IMR-90 (cell line): Measurements from ENCODE around the gene DYNC1LI2. TPM values are rescaled to one million over a fixed set of nuclear protein-coding genes. Genes with fewer than 3 reads are reported as not detected.

ENCODE experiments used
- ATAC-seq: fragments of 200-7000 bp; cut with Tn5 transposase; 2 replicates; pipeline ENCODE4 v1.9.1; 2020; ENCODE audit warnings: low read depth, mild to moderate bottlenecking, moderate library complexity
- BruUV-seq: library from RNA; stranded (reverse); fragments of 400-500 nt; replicated peaks from 2 replicates; lab custom pipeline; 2021; lab: Mats Ljungman, UMichigan
- CTCF ChIA-PET: fragments of 300-600 bp; formaldehyde crosslinking; extraction: SDS; loops from one replicate; lab custom pipeline; 2021; ENCODE audit warnings: antibody characterized with exemption; lab: Yijun Ruan, JAX
- POLR2A ChIA-PET: fragments of 300-600 bp; sonication (Branson Sonifier 250); formaldehyde crosslinking; loops from one replicate; lab custom pipeline; 2022; ENCODE audit warnings: antibody characterized with exemption; ENCODE audit not compliant: unreplicated experiment; lab: Charles Lee
- DNase-seq: peaks from one replicate; pipeline ENCODE4 v3.0.0; 2013
- H2AFZ ChIP-seq: replicated peaks from 2 replicates; pipeline ENCODE3; 2013; ENCODE audit warnings: low read length, mild to moderate bottlenecking; ENCODE audit not compliant: poor library complexity
- H2AK5ac ChIP-seq: 2 replicates; pipeline ENCODE4 v1.6.1; 2013; ENCODE audit warnings: low read depth, low read length, inconsistent platforms
- H2AK9ac ChIP-seq: replicated peaks from 2 replicates; pipeline ENCODE3; 2013; ENCODE audit warnings: mild to moderate bottlenecking, low read depth, low read length, moderate library complexity; ENCODE audit not compliant: poor library complexity
- H2BK120ac ChIP-seq: 2 replicates; pipeline ENCODE4 v1.6.1; 2013; ENCODE audit warnings: low read depth, low read length, inconsistent platforms
- H2BK15ac ChIP-seq: 3 replicates; pipeline ENCODE4 v1.6.1; 2013; ENCODE audit warnings: low read depth, low read length, inconsistent platforms
- H2BK20ac ChIP-seq: 2 replicates; pipeline ENCODE4 v1.6.1; 2013; ENCODE audit warnings: low read depth, mild to moderate bottlenecking, inconsistent platforms, low read length, moderate library complexity
- H2BK5ac ChIP-seq: 2 replicates; pipeline ENCODE4 v1.6.1; 2013; ENCODE audit warnings: mild to moderate bottlenecking, low read depth, low read length, inconsistent platforms; ENCODE audit not compliant: poor library complexity, severe bottlenecking
- H3K14ac ChIP-seq: replicated peaks from 2 replicates; pipeline ENCODE4 v1.6.1; 2013; ENCODE audit warnings: low read depth, low read length, inconsistent platforms
- H3K18ac ChIP-seq: 2 replicates; pipeline ENCODE4 v1.6.1; 2013; ENCODE audit warnings: low read depth, low read length, control low read depth
- H3K23ac ChIP-seq: 2 replicates; pipeline ENCODE4 v1.6.1; 2013; ENCODE audit warnings: low read depth, low read length, inconsistent platforms
- H3K27ac ChIP-seq: 2 replicates; pipeline ENCODE4 v1.5.1; 2013; ENCODE audit warnings: mild to moderate bottlenecking, control low read depth, low read length; ENCODE audit not compliant: insufficient read depth
- H3K27me3 ChIP-seq: 2 replicates; pipeline ENCODE4 v1.6.1; 2013; ENCODE audit warnings: low read length; ENCODE audit not compliant: control insufficient read depth, insufficient read depth
- H3K36me3 ChIP-seq: 2 replicates; pipeline ENCODE4 v1.6.1; 2013; ENCODE audit warnings: low read length, mixed read lengths; ENCODE audit not compliant: control insufficient read depth, insufficient read depth
- H3K4ac ChIP-seq: 2 replicates; pipeline ENCODE4 v1.6.1; 2013; ENCODE audit warnings: low read depth, low read length, inconsistent platforms
- H3K4me1 ChIP-seq: 2 replicates; pipeline ENCODE4 v1.6.1; 2013; ENCODE audit warnings: low read length, mixed read lengths; ENCODE audit not compliant: control insufficient read depth, insufficient read depth
- H3K4me2 ChIP-seq: 2 replicates; pipeline ENCODE4 v1.6.1; 2013; ENCODE audit warnings: low read depth, mild to moderate bottlenecking, control low read depth, low read length, moderate library complexity
- H3K4me3 ChIP-seq: 2 replicates; pipeline ENCODE4 v1.5.1; 2013; ENCODE audit warnings: low read depth, mild to moderate bottlenecking, control low read depth, low read length, moderate library complexity; ENCODE audit not compliant: insufficient read depth
- H3K56ac ChIP-seq: 2 replicates; pipeline ENCODE4 v1.6.1; 2013; ENCODE audit warnings: low read length, inconsistent platforms; ENCODE audit not compliant: insufficient read depth; ENCODE audit errors: extremely low read depth
- H3K79me1 ChIP-seq, 2 experiments: 2 replicates each; pipeline ENCODE4 v1.6.1; 2013; ENCODE audit warnings: low read length in 2 of 2, inconsistent platforms in 1 of 2, low read depth in 1 of 2
- H3K9ac ChIP-seq: 2 replicates; pipeline ENCODE4 v1.6.1; 2013; ENCODE audit warnings: low read depth, low read length, control low read depth
- H3K9me1 ChIP-seq: 2 replicates; pipeline ENCODE4 v1.6.1; 2013; ENCODE audit warnings: low read length, inconsistent platforms; ENCODE audit not compliant: insufficient read depth
- H3K9me3 ChIP-seq: 2 replicates; pipeline ENCODE4 v1.6.1; 2013; ENCODE audit warnings: low read length; ENCODE audit not compliant: control insufficient read depth, insufficient read depth
- H4K20me1 ChIP-seq: 2 replicates; pipeline ENCODE4 v1.6.1; 2013; ENCODE audit warnings: low read length, inconsistent platforms; ENCODE audit not compliant: insufficient read depth
- H4K5ac ChIP-seq: 2 replicates; pipeline ENCODE4 v1.6.1; 2013; ENCODE audit warnings: mild to moderate bottlenecking, low read depth, low read length, control low read depth
- H4K8ac ChIP-seq, 2 experiments: 2 replicates each; pipeline ENCODE4 v1.6.1; 2013; ENCODE audit warnings: low read depth in 2 of 2, low read length in 2 of 2, control low read depth in 1 of 2, inconsistent platforms in 1 of 2
- H4K91ac ChIP-seq: 2 replicates; pipeline ENCODE4 v1.6.1; 2013; ENCODE audit warnings: low read depth, low read length, inconsistent platforms; ENCODE audit not compliant: insufficient read depth
- BHLHE40 ChIP-seq: fragments of 150-350 bp; IDR thresholded peaks from 2 replicates; pipeline ENCODE4 v1.6.1; 2016; ENCODE audit warnings: mild to moderate bottlenecking, low read depth, low read length
- CEBPB ChIP-seq: IDR thresholded peaks from 2 replicates; pipeline ENCODE4 v1.6.1; 2012; ENCODE audit warnings: low read depth, low read length, improper control_type of control experiment
- CHD1 ChIP-seq: IDR thresholded peaks from 2 replicates; pipeline ENCODE4 v1.6.1; 2012; ENCODE audit warnings: low read depth, low read length, improper control_type of control experiment
- FOS ChIP-seq: fragments of 150-350 bp; IDR thresholded peaks from 2 replicates; pipeline ENCODE4 v1.6.1; 2016; ENCODE audit warnings: low read depth, low read length
- MAFK ChIP-seq: IDR thresholded peaks from 2 replicates; pipeline ENCODE4 v1.6.1; 2012; ENCODE audit warnings: low read depth, low read length, improper control_type of control experiment
- MAZ ChIP-seq: IDR thresholded peaks from 2 replicates; pipeline ENCODE4 v1.6.1; 2012; ENCODE audit warnings: low read depth, mild to moderate bottlenecking, low read length, improper control_type of control experiment, moderate library complexity, borderline replicate concordance
- MXI1 ChIP-seq: IDR thresholded peaks from 2 replicates; pipeline ENCODE4 v1.6.1; 2012; ENCODE audit warnings: low read depth, mild to moderate bottlenecking, low read length, moderate library complexity, borderline replicate concordance
- NFE2L2 ChIP-seq: fragments of 150-350 bp; IDR thresholded peaks from 2 replicates; pipeline ENCODE4 v1.6.1; 2016; ENCODE audit warnings: low read depth, mild to moderate bottlenecking, low read length
- POLR2A ChIP-seq: IDR thresholded peaks from 2 replicates; pipeline ENCODE4 v1.6.1; 2012; ENCODE audit warnings: mild to moderate bottlenecking, low read depth, low read length
- RAD21 ChIP-seq: IDR thresholded peaks from 2 replicates; pipeline ENCODE4 v1.6.1; 2012; ENCODE audit warnings: low read length, improper control_type of control experiment
- RCOR1 ChIP-seq: IDR thresholded peaks from 2 replicates; pipeline ENCODE4 v1.6.1; 2012; ENCODE audit warnings: mild to moderate bottlenecking, low read length, improper control_type of control experiment; ENCODE audit not compliant: insufficient replicate concordance
- RFX5 ChIP-seq: IDR thresholded peaks from 2 replicates; pipeline ENCODE4 v1.8.0; 2012; ENCODE audit warnings: low read depth, mild to moderate bottlenecking, low read length, moderate library complexity
- SMC3 ChIP-seq: fragments of 150-350 bp; IDR thresholded peaks from 2 replicates; pipeline ENCODE4 v1.6.1; 2016; ENCODE audit warnings: low read depth, mild to moderate bottlenecking, antibody characterized with exemption, low read length, moderate library complexity
- USF2 ChIP-seq: fragments of 150-350 bp; IDR thresholded peaks from 2 replicates; pipeline ENCODE4 v1.6.1; 2017; ENCODE audit warnings: mild to moderate bottlenecking, antibody characterized with exemption, low read length, low read depth
- WGBS, 2 experiments: methylation state at CpG; one replicate each; pipeline versions ENCODE4 v1.1.5 to v1.1.7; 2013; ENCODE audit warnings: missing lambda C conversion rate in 2 of 2; ENCODE audit not compliant: insufficient read length in 1 of 2; ENCODE audit errors: extremely low coverage in 2 of 2; 5-methylcytosine and 5-hydroxymethylcytosine counted together
- dilution Hi-C: fragments of 300-500 bp; cut with HindIII; formaldehyde crosslinking; loops from one replicate; pipeline ENCODE4 v1.14.3; 2018; ENCODE audit warnings: low sequenced_read_pairs; ENCODE audit not compliant: unreplicated experiment
- in situ Hi-C: fragments of 300-500 bp; cut with MboI; formaldehyde crosslinking; loops from 3 replicates; pipeline ENCODE4 v1.14.3; 2019; ENCODE audit warnings: low sequenced_read_pairs, inconsistent platforms, mixed read lengths
- intact Hi-C: fragments of 100-400 bp; cut with micrococcal nuclease; formaldehyde crosslinking; loops from 2 replicates; pipeline ENCODE4 v1.10.0; 2022
- polyA plus RNA-seq, 3 experiments: library from polyadenylated mRNA; depleted of rRNA; stranded (reverse); fragments of >200 nt; gene quantifications; 2 replicates each; pipeline ENCODE4 v1.2.3, GENCODE V29; 2012; ENCODE audit warnings: low replicate concordance in 1 of 3
- total RNA-seq: library from RNA; depleted of rRNA; stranded (reverse); fragments of >200 nt; gene quantifications from 2 replicates; pipeline ENCODE4 v1.2.3, GENCODE V29; 2012
- TF ChIP-seq, protein P1 (sequence below): conservative IDR thresholded peaks from 2 replicates; pipeline ENCODE4 v1.5.1; 2012; ENCODE audit warnings: mild to moderate bottlenecking, low read depth, low read length, improper control_type of control experiment
- TF ChIP-seq, protein P2 (sequence below): fragments of 150-350 bp; IDR thresholded peaks from 2 replicates; pipeline ENCODE4 v1.6.1; 2016; ENCODE audit warnings: low read depth, mild to moderate bottlenecking, low read length, moderate library complexity, borderline replicate concordance

Gene DYNC1LI2
- total and polyA plus RNA-seq, 2 of the 4 experiments (the other 2 are of a cell fraction): 65.3 to 88.4 TPM

GRCh38 chr16:66740533-66740932 is 10.9 kb downstream of the DYNC1LI2 start:
- BruUV-seq: no TSS peak
- H4K20me1 ChIP-seq: peaks cover 70% of the 10 kb centered on the region
- intact Hi-C loops: loop anchor here (5.0 to 10.0 kb wide), 2 partner anchors 133 to 336 kb away; no protein-coding TSS in a partner anchor

More at GRCh38 chr16:66740533-66740932, 10.9 kb downstream of the DYNC1LI2 start:
- no peak for ATAC-seq
- H3K4me3 ChIP-seq: no peak overlapping the region
- no peak overlapping the region for H2BK5ac ChIP-seq
- no peak overlapping the region; the same call in 1 of the 2 replicates for H2BK20ac ChIP-seq
- H2AFZ ChIP-seq: no peak overlapping the region
- no peak overlapping the region for H4K8ac ChIP-seq
- H2AK9ac ChIP-seq: no peak overlapping the region
- H3K4me2 ChIP-seq: no peak overlapping the region
- H4K5ac ChIP-seq: no peak overlapping the region
- peak overlapping the region; percentile 30; the same call in 1 of the 2 replicates for H3K4ac ChIP-seq
- no peak overlapping the region for H3K56ac ChIP-seq
- H4K91ac ChIP-seq: no peak overlapping the region
- ChIA-PET CTCF (interaction anchor here (0.6 to 2.6 kb wide), 7 partner anchors 11 to 134 kb away, joined by 3 to 10 read pairs (median 4); partner anchors contain the start of gene DYNC1LI2), POLR2A (no interaction called here)
- DNase-seq: no peak
- H2AK5ac ChIP-seq: 0 out of 2 replicates have a peak overlapping the region, but pooled peaks have one; percentile 53
- no peaks in the 10 kb centered on the region for H3K27me3 ChIP-seq
- 0 out of 2 replicates have a peak overlapping the region, but pooled peaks have one; percentile 47 for H3K23ac ChIP-seq
- no peak overlapping the region for H3K9ac ChIP-seq
- no CpG with 5 or more reads among the region's 2 CpGs for WGBS, 2 experiments
- in situ Hi-C loops (no loop called here), dilution Hi-C loops (no loop called here)
- TF ChIP-seq SMC3 (no peak), MXI1 (no peak), MAFK (no peak), FOS (no peak), RAD21 (no peak), RFX5 (no peak), CHD1 (no peak), NFE2L2 (no peak), CEBPB (no peak), USF2 (no peak), POLR2A (no peak), RCOR1 (no peak), MAZ (no peak), BHLHE40 (no peak)
- TF ChIP-seq, protein P1, sequence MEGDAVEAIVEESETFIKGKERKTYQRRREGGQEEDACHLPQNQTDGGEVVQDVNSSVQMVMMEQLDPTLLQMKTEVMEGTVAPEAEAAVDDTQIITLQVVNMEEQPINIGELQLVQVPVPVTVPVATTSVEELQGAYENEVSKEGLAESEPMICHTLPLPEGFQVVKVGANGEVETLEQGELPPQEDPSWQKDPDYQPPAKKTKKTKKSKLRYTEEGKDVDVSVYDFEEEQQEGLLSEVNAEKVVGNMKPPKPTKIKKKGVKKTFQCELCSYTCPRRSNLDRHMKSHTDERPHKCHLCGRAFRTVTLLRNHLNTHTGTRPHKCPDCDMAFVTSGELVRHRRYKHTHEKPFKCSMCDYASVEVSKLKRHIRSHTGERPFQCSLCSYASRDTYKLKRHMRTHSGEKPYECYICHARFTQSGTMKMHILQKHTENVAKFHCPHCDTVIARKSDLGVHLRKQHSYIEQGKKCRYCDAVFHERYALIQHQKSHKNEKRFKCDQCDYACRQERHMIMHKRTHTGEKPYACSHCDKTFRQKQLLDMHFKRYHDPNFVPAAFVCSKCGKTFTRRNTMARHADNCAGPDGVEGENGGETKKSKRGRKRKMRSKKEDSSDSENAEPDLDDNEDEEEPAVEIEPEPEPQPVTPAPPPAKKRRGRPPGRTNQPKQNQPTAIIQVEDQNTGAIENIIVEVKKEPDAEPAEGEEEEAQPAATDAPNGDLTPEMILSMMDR: no peak
- TF ChIP-seq, protein P2, sequence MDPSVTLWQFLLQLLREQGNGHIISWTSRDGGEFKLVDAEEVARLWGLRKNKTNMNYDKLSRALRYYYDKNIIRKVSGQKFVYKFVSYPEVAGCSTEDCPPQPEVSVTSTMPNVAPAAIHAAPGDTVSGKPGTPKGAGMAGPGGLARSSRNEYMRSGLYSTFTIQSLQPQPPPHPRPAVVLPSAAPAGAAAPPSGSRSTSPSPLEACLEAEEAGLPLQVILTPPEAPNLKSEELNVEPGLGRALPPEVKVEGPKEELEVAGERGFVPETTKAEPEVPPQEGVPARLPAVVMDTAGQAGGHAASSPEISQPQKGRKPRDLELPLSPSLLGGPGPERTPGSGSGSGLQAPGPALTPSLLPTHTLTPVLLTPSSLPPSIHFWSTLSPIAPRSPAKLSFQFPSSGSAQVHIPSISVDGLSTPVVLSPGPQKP: no peak
- H3K9me1 ChIP-seq: peaks cover 12% of the 10 kb centered on the region
- H2BK15ac ChIP-seq: no peak overlapping the region
- H3K9me3 ChIP-seq: no peaks in the 10 kb centered on the region
- H3K18ac ChIP-seq: no peak overlapping the region
- H3K14ac ChIP-seq: peak overlapping the region; percentile 17; the same call in 1 of the 2 replicates
- peaks cover 45 to 84% of the 10 kb centered on the region in 2 experiments for H3K79me1 ChIP-seq
- peaks cover 14% of the 10 kb centered on the region for H3K4me1 ChIP-seq
- no peak overlapping the region for H3K27ac ChIP-seq
- peaks cover 53% of the 10 kb centered on the region for H3K36me3 ChIP-seq
- H2BK120ac ChIP-seq: no peak overlapping the region
